ENCODE results near the gene DYNC1LI1.

DYNC1LI1 gene

GRCh38 chr3:32510075-32510724, 60.5 kb downstream of the DYNC1LI1 start:
- no peaks in the 10 kb centered on the region for H3K79me1 ChIP-seq (ENCODE audit: low read length)
- H4K12ac ChIP-seq (ENCODE audit: low read depth, low read length) = no peak overlapping the region
- no peak overlapping the region for H2BK12ac ChIP-seq (ENCODE audit: low read length)

DNA sequence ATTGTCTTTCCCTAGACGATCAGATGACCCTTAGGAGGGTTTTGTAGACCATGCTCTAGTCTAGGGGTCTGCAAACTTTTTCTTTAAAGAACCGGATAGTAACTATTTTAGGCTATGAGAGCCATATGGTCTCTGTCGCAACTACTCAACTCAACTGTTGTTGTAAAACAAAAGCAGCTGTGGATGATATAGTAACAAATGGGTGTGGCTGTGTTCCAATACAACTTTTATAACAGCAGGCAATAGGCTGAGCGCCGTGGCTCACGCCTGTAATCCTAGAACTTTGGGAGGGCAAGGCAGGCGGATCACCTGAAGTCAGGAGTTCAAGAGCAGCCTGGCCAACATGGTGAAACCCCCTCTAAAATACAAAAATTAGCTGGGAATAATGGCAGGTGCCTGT, 61.9 kb downstream of the DYNC1LI1 start:
- no peak overlapping the region for H4K8ac ChIP-seq (ENCODE audit: low read depth, low read length)
- H2AFZ ChIP-seq (ENCODE audit: insufficient read depth, low read length, poor library complexity) = no peak overlapping the region
- no peak overlapping the region for H2BK12ac ChIP-seq (ENCODE audit: low read length)
- no peak overlapping the region for H3K23ac ChIP-seq (ENCODE audit: low read length)
- no peaks in the 10 kb centered on the region for H3K79me2 ChIP-seq (ENCODE audit: control insufficient read depth, insufficient read depth, low read length, poor library complexity)
- H3K4me2 ChIP-seq (ENCODE audit: low read length) = no peak overlapping the region
- H3K4ac ChIP-seq (ENCODE audit: low read depth, low read length) = no peak overlapping the region
- H3K36me3 ChIP-seq (ENCODE audit: control insufficient read depth in 1 of 2, insufficient read depth in 2 of 2, low read length in 2 of 2) = no peaks in the 10 kb centered on the region
- H3K9ac ChIP-seq (ENCODE audit: low read length) = no peak overlapping the region
- WGBS (ENCODE audit: extremely low coverage, insufficient coverage, insufficient read length) = no CpG with 5 or more reads among the region's 7 CpGs
- H3K4me1 ChIP-seq (ENCODE audit: control insufficient read depth in 1 of 2, insufficient read depth in 2 of 2, low read length in 2 of 2) = no peaks in the 10 kb centered on the region
- H3K27me3 ChIP-seq (ENCODE audit: insufficient read depth, low read length) = no peaks in the 10 kb centered on the region
- H3K9me3 ChIP-seq (ENCODE audit: insufficient read depth, low read depth, low read length) = no peaks in the 10 kb centered on the region
- no peak for DNase-seq
- no peaks in the 10 kb centered on the region for H3K79me1 ChIP-seq (ENCODE audit: low read length)
- H3K14ac ChIP-seq (ENCODE audit: low read length) = no peak overlapping the region
- H4K91ac ChIP-seq (ENCODE audit: low read depth, low read length) = no peak overlapping the region
- H2AK5ac ChIP-seq (ENCODE audit: low read length) = no peak overlapping the region
- H4K12ac ChIP-seq (ENCODE audit: low read depth, low read length) = no peak overlapping the region
- H3K27ac ChIP-seq (ENCODE audit: low read depth, low read length) = no peak overlapping the region
- no peak overlapping the region for H3K4me3 ChIP-seq (ENCODE audit: low read depth, low read length)
- no peak overlapping the region for H2BK5ac ChIP-seq (ENCODE audit: low read depth, low read length, poor library complexity)
- no peak overlapping the region for H2BK120ac ChIP-seq (ENCODE audit: insufficient read depth, low read length, poor library complexity)
- H3K18ac ChIP-seq (ENCODE audit: low read length) = no peak overlapping the region

More at GRCh38 chr3:32510075-32510724, 60.5 kb downstream of the DYNC1LI1 start:
- peak; percentile 66 to 86 for DNase-seq
- no peak overlapping the region for H3K4me3 ChIP-seq (ENCODE audit: low read depth, low read length)
- no peak overlapping the region for H4K8ac ChIP-seq (ENCODE audit: low read depth, low read length)
- no peaks in the 10 kb centered on the region for H3K4me1 ChIP-seq (ENCODE audit: control insufficient read depth in 1 of 2, insufficient read depth in 2 of 2, low read length in 2 of 2)
- H2AK5ac ChIP-seq (ENCODE audit: low read length) = no peak overlapping the region
- no peaks in the 10 kb centered on the region for H3K36me3 ChIP-seq (ENCODE audit: control insufficient read depth in 1 of 2, insufficient read depth in 2 of 2, low read length in 2 of 2)
- no peak overlapping the region for H3K4ac ChIP-seq (ENCODE audit: low read depth, low read length)
- H3K18ac ChIP-seq (ENCODE audit: low read length) = no peak overlapping the region
- no CpG with 5 or more reads among the region's 3 CpGs for WGBS (ENCODE audit: extremely low coverage, insufficient coverage, insufficient read length)
- no peak overlapping the region for H3K4me2 ChIP-seq (ENCODE audit: low read length)
- H2AFZ ChIP-seq (ENCODE audit: insufficient read depth, low read length, poor library complexity) = no peak overlapping the region
- no peak overlapping the region for H3K9ac ChIP-seq (ENCODE audit: low read length)
- no peak overlapping the region for H3K27ac ChIP-seq (ENCODE audit: low read depth, low read length)
- no peak overlapping the region for H3K23ac ChIP-seq (ENCODE audit: low read length)
- no peak overlapping the region for H3K14ac ChIP-seq (ENCODE audit: low read length)
- no peak overlapping the region for H4K91ac ChIP-seq (ENCODE audit: low read depth, low read length)
- no peaks in the 10 kb centered on the region for H3K27me3 ChIP-seq (ENCODE audit: insufficient read depth, low read length)
- H3K79me2 ChIP-seq (ENCODE audit: control insufficient read depth, insufficient read depth, low read length, poor library complexity) = no peaks in the 10 kb centered on the region
- no peak overlapping the region for H2BK5ac ChIP-seq (ENCODE audit: low read depth, low read length, poor library complexity)
- no peaks in the 10 kb centered on the region for H3K9me3 ChIP-seq (ENCODE audit: insufficient read depth, low read depth, low read length)
- no peak overlapping the region for H2BK120ac ChIP-seq (ENCODE audit: insufficient read depth, low read length, poor library complexity)

- no peak overlapping the region for H2BK12ac ChIP-seq (ENCODE audit: low read length)
- H3K4me3 ChIP-seq (ENCODE audit: low read depth, low read length) = no peak overlapping the region
- no peak overlapping the region for H3K4ac ChIP-seq (ENCODE audit: low read depth, low read length)
- no peak overlapping the region for H2AFZ ChIP-seq (ENCODE audit: insufficient read depth, low read length, poor library complexity)
- H2AK5ac ChIP-seq (ENCODE audit: low read length) = no peak overlapping the region
- no peaks in the 10 kb centered on the region for H3K27me3 ChIP-seq (ENCODE audit: insufficient read depth, low read length)
- H3K9ac ChIP-seq (ENCODE audit: low read length) = no peak overlapping the region
- no CpG with 5 or more reads among the region's 4 CpGs for WGBS (ENCODE audit: extremely low coverage, insufficient coverage, insufficient read length)
- H3K4me2 ChIP-seq (ENCODE audit: low read length) = no peak overlapping the region
- no peak for DNase-seq
- H3K23ac ChIP-seq (ENCODE audit: low read length) = no peak overlapping the region
- no peak overlapping the region for H3K14ac ChIP-seq (ENCODE audit: low read length)
- H3K79me2 ChIP-seq (ENCODE audit: control insufficient read depth, insufficient read depth, low read length, poor library complexity) = peaks cover 3% of the 10 kb centered on the region
- no peaks in the 10 kb centered on the region for H3K36me3 ChIP-seq (ENCODE audit: control insufficient read depth in 1 of 2, insufficient read depth in 2 of 2, low read length in 2 of 2)
- H3K18ac ChIP-seq (ENCODE audit: low read length) = no peak overlapping the region
- peaks cover 4% of the 10 kb centered on the region for H3K79me1 ChIP-seq (ENCODE audit: low read length)
- H3K27ac ChIP-seq (ENCODE audit: low read depth, low read length) = no peak overlapping the region
- no peak overlapping the region for H4K91ac ChIP-seq (ENCODE audit: low read depth, low read length)
- H3K4me1 ChIP-seq (ENCODE audit: control insufficient read depth in 1 of 2, insufficient read depth in 2 of 2, low read length in 2 of 2) = no peaks in the 10 kb centered on the region
- H2BK120ac ChIP-seq (ENCODE audit: insufficient read depth, low read length, poor library complexity) = no peak overlapping the region
- peaks cover 2% of the 10 kb centered on the region for H3K9me3 ChIP-seq (ENCODE audit: insufficient read depth, low read depth, low read length)
- H4K12ac ChIP-seq (ENCODE audit: low read depth, low read length) = no peak overlapping the region
- H2BK5ac ChIP-seq (ENCODE audit: low read depth, low read length, poor library complexity) = no peak overlapping the region
- no peak overlapping the region for H4K8ac ChIP-seq (ENCODE audit: low read depth, low read length)
These were observed 64.2 kb downstream of the DYNC1LI1 start for GRCh38 chr3:32506466-32506865.

DNA sequence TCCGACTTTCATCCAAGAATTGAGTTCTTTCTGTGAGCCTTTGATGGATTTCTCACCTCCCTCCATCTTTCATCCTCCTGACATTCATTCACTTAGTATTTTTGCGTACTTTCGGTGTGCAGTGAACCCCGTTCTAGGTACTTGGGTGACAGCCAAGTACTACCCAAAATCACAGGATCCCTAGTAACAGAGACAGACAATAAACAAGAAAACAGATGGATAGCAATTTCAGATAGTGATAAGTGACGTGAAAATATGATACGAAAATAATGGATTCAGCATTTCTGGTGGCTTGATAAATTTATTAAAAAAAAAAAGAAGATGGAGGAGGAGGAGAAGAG, 67.7 kb downstream of the DYNC1LI1 start:
- H2BK120ac ChIP-seq (ENCODE audit: insufficient read depth, low read length, poor library complexity) = no peak overlapping the region
- peaks cover 5% of the 10 kb centered on the region for H3K79me2 ChIP-seq (ENCODE audit: control insufficient read depth, insufficient read depth, low read length, poor library complexity)
- no peak overlapping the region for H3K14ac ChIP-seq (ENCODE audit: low read length)
- H3K27ac ChIP-seq (ENCODE audit: low read depth, low read length) = no peak overlapping the region
- no peak overlapping the region for H3K18ac ChIP-seq (ENCODE audit: low read length)
- peaks cover 2% of the 10 kb centered on the region for H3K9me3 ChIP-seq (ENCODE audit: insufficient read depth, low read depth, low read length)
- peak overlapping the region; percentile 66 for H4K12ac ChIP-seq (ENCODE audit: low read depth, low read length)
- H2BK12ac ChIP-seq (ENCODE audit: low read length) = no peak overlapping the region
- H2BK5ac ChIP-seq (ENCODE audit: low read depth, low read length, poor library complexity) = no peak overlapping the region
- peak overlapping the region; percentile 85 for H2AFZ ChIP-seq (ENCODE audit: insufficient read depth, low read length, poor library complexity)
- H4K91ac ChIP-seq (ENCODE audit: low read depth, low read length) = no peak overlapping the region
- peaks cover 4% of the 10 kb centered on the region for H3K79me1 ChIP-seq (ENCODE audit: low read length)
- H2AK5ac ChIP-seq (ENCODE audit: low read length) = no peak overlapping the region
- peaks cover 2 to 3% of the 10 kb centered on the region in 2 experiments for H3K4me1 ChIP-seq (ENCODE audit: control insufficient read depth in 1 of 2, insufficient read depth in 2 of 2, low read length in 2 of 2)
- peak overlapping the region; percentile 88 for H4K8ac ChIP-seq (ENCODE audit: low read depth, low read length)
- no peak overlapping the region for H3K9ac ChIP-seq (ENCODE audit: low read length)
- no peak for DNase-seq
- WGBS (ENCODE audit: extremely low coverage, insufficient coverage, insufficient read length) = no CpG with 5 or more reads among the region's 6 CpGs
- no peak overlapping the region for H3K23ac ChIP-seq (ENCODE audit: low read length)
- H3K4me3 ChIP-seq (ENCODE audit: low read depth, low read length) = no peak overlapping the region
- no peaks in the 10 kb centered on the region for H3K36me3 ChIP-seq (ENCODE audit: control insufficient read depth in 1 of 2, insufficient read depth in 2 of 2, low read length in 2 of 2)
- peak overlapping the region; percentile 65 for H3K4me2 ChIP-seq (ENCODE audit: low read length)
- H3K4ac ChIP-seq (ENCODE audit: low read depth, low read length) = no peak overlapping the region
- H3K27me3 ChIP-seq (ENCODE audit: insufficient read depth, low read length) = no peaks in the 10 kb centered on the region

All from trophoblast cell (in vitro differentiated cells and primary cell).